ENCODE data around the gene CFAP57.
"Not testable (repeated sequence)": the region's sequence is repeated elsewhere in the genome, so short reads cannot be mapped to it uniquely, and the experiment has no call there.

CFAP57 gene

DNA sequence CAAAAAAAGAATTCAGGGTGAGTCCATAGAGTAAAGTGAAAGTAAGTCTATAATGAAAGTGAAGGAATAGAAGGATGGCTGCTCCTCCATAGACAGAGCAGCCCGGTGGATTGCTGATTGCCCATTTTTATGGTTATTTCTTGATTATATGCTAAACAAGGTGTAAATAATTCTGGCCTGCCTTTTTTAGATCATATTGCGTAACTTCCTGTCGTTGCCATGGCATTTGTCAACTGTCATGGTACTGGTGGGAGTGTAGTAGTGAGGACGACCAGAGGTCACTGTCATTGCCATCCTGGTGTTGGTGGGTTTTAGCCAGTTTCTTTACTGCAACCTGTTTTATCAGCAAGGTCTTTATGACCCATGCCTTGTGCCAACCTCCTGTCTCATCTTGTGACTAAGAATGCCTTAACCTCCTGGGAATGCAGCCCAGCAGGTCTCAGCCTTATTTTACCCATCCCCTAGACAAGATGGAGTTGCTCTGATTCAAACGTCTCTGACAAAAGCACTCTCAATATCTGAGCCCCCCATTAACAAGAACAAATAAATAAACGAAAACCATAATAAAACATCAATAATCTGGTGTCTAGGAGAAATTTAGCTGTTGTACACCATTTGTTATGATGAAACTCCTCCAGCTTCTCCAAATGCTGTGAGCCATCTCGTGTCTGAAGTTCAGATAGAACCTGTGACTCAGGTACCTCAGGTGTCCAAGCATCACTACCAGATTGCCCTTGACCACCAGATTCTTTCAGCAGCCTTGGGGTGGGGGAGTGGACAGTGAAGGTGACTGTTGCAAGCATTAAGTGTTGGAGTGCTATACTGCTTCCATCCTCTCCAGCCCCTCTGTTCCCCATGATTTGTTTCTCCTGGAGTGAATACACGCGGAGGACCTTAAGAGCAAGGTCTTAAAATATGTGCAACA is 36.0 kb upstream of the CFAP57 start:
- H3K4me1 ChIP-seq (ENCODE audit: insufficient read depth, low read length, poor library complexity, severe bottlenecking) = no peaks in the 10 kb centered on the region
- no peaks in the 10 kb centered on the region for H3K27me3 ChIP-seq (ENCODE audit: insufficient read depth, low read length, poor library complexity, severe bottlenecking)
- H3K4me3 ChIP-seq (ENCODE audit: low read length, poor library complexity, severe bottlenecking) = no peak overlapping the region
- H3K36me3 ChIP-seq (ENCODE audit: insufficient read depth, low read length) = no peaks in the 10 kb centered on the region
- H3K4me2 ChIP-seq (ENCODE audit: low read depth, low read length, poor library complexity, severe bottlenecking) = no peak overlapping the region
- TF ChIP-seq, protein P1, sequence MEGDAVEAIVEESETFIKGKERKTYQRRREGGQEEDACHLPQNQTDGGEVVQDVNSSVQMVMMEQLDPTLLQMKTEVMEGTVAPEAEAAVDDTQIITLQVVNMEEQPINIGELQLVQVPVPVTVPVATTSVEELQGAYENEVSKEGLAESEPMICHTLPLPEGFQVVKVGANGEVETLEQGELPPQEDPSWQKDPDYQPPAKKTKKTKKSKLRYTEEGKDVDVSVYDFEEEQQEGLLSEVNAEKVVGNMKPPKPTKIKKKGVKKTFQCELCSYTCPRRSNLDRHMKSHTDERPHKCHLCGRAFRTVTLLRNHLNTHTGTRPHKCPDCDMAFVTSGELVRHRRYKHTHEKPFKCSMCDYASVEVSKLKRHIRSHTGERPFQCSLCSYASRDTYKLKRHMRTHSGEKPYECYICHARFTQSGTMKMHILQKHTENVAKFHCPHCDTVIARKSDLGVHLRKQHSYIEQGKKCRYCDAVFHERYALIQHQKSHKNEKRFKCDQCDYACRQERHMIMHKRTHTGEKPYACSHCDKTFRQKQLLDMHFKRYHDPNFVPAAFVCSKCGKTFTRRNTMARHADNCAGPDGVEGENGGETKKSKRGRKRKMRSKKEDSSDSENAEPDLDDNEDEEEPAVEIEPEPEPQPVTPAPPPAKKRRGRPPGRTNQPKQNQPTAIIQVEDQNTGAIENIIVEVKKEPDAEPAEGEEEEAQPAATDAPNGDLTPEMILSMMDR (conservative IDR thresholded peaks at IDR 0.05; ENCODE audit: low read length) = no peak
- no peaks in the 10 kb centered on the region for H4K20me1 ChIP-seq (ENCODE audit: insufficient read depth, low read length, poor library complexity, severe bottlenecking)
- no peak overlapping the region for H2AFZ ChIP-seq (ENCODE audit: low read length)
- H3K9me2 ChIP-seq (replicated peaks; ENCODE audit: low read depth, low read length) = no peaks in the 10 kb centered on the region
- no peak overlapping the region for H3K9ac ChIP-seq (ENCODE audit: low read depth, low read length, poor library complexity, severe bottlenecking)
- no peaks in the 10 kb centered on the region for H3K9me3 ChIP-seq (ENCODE audit: insufficient read depth, low read depth, low read length)
- H3K79me2 ChIP-seq (ENCODE audit: insufficient read depth, low read length) = no peaks in the 10 kb centered on the region
- no peaks in the 10 kb centered on the region for H3F3A ChIP-seq (ENCODE audit: low read depth)

DNA sequence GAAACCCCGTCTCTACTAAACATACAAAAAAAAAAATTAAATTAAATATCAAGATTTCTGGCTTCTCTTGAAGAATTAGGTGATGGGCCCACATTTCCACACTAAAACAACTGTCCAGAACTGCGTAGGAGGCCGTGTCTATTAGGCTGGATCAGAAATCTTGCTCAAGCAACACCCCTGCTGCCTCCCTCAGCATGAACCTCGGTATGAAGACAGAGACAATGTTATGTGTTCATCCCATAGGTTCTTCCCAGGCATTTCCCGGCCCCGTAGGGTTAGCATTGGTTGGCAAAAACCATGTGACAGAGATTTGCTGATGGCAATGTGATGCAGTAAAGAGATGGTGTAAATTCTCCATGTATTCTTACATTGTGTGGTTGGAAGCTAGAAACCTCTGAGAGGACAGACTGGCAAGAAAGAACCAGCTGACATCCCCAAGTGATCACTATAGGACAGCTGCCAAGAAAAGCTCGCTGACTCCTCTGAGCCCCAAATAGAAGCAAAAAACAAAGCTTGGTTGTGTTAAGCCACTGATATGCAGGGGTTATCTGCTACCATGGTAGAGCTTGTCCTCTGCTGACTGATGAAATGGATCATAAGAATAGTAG is 34.6 kb upstream of the CFAP57 start:
- Histone ChIP-seq H3K4me1 (ENCODE audit: insufficient read depth, low read length, poor library complexity, severe bottlenecking) (no peaks in the 10 kb centered on the region), H3K27me3 (ENCODE audit: insufficient read depth, low read length, poor library complexity, severe bottlenecking) (no peaks in the 10 kb centered on the region), H3K4me2 (ENCODE audit: low read depth, low read length, poor library complexity, severe bottlenecking) (no peak overlapping the region), H3K79me2 (ENCODE audit: insufficient read depth, low read length) (no peaks in the 10 kb centered on the region), H3K9ac (ENCODE audit: low read depth, low read length, poor library complexity, severe bottlenecking) (no peak overlapping the region), H3K9me3 (ENCODE audit: insufficient read depth, low read depth, low read length) (no peaks in the 10 kb centered on the region), H3K9me2 (replicated peaks; ENCODE audit: low read depth, low read length) (no peaks in the 10 kb centered on the region), H3F3A (ENCODE audit: low read depth) (no peaks in the 10 kb centered on the region), H2AFZ (ENCODE audit: low read length) (no peak overlapping the region), H3K4me3 (ENCODE audit: low read length, poor library complexity, severe bottlenecking) (no peak overlapping the region), H3K36me3 (ENCODE audit: insufficient read depth, low read length) (no peaks in the 10 kb centered on the region), H4K20me1 (ENCODE audit: insufficient read depth, low read length, poor library complexity, severe bottlenecking) (no peaks in the 10 kb centered on the region)
- TF ChIP-seq, protein P1 (conservative IDR thresholded peaks at IDR 0.05; ENCODE audit: low read length) = no peak
- TF ChIP-seq EZH2phosphoT487 (IDR thresholded peaks at IDR 0.05; ENCODE audit: borderline replicate concordance) = no peak

DNA sequence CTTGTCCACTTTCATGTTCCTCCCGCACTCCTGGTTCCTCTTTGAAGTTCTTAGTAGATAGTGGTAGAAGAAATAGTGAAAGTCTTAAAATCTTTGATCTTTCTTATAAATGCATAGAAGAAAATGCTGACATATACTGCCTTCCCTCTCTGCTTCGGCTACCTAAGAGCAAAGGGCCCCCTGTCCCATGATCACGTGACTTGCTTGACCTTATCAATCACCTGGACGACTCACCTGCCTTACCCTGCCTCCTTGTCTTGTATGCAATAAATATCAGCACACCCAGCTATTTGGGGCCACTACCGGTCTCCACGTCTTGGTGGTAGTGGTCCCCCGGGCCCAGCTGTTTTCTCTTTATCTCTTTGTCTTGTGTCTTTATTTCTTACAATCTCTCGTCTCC is 32.8 kb upstream of the CFAP57 start:
- H3K9me3 ChIP-seq (ENCODE audit: insufficient read depth, low read depth, low read length); H3K27me3 ChIP-seq (ENCODE audit: insufficient read depth, low read length, poor library complexity, severe bottlenecking); H3K4me1 ChIP-seq (ENCODE audit: insufficient read depth, low read length, poor library complexity, severe bottlenecking); H3K4me3 ChIP-seq (ENCODE audit: low read length, poor library complexity, severe bottlenecking); H2AFZ ChIP-seq (ENCODE audit: low read length); H3K9ac ChIP-seq (ENCODE audit: low read depth, low read length, poor library complexity, severe bottlenecking); H3K4me2 ChIP-seq (ENCODE audit: low read depth, low read length, poor library complexity, severe bottlenecking); H3K79me2 ChIP-seq (ENCODE audit: insufficient read depth, low read length); H3K9me2 ChIP-seq (replicated peaks; ENCODE audit: low read depth, low read length); H3F3A ChIP-seq (ENCODE audit: low read depth); H3K36me3 ChIP-seq (ENCODE audit: insufficient read depth, low read length); H4K20me1 ChIP-seq (ENCODE audit: insufficient read depth, low read length, poor library complexity, severe bottlenecking): not testable (repeated sequence)
